CMK (cell line): ENCODE measurements around the gene TBC1D22A.

Experiments used
- DNase-seq: peaks from one replicate; pipeline ENCODE4 v3.0.0-alpha.2; 2010; ENCODE audit warnings: low read depth

The TBC1D22A gene

DNA sequence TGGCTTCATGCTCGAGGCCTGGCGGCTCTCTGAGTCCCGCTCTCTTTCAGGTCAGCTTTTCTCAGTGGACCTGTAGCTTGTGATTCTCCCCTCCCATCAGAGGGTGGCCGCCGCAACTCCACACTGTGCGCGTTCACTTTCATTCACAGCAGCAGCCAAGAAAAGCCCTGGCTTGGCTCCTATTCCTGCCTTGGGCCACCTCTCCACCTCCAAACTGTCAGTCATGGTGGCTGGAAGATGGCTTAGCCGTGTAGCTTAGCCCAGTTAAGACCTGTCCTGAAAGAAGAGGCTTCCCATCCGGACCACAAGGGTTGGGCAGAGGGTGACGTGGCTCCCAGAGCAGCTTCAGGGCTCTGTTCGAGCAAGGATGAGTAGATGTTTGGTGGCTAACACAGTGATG, 125.5 kb downstream of the TBC1D22A start:
- no peak for DNase-seq

DNA sequence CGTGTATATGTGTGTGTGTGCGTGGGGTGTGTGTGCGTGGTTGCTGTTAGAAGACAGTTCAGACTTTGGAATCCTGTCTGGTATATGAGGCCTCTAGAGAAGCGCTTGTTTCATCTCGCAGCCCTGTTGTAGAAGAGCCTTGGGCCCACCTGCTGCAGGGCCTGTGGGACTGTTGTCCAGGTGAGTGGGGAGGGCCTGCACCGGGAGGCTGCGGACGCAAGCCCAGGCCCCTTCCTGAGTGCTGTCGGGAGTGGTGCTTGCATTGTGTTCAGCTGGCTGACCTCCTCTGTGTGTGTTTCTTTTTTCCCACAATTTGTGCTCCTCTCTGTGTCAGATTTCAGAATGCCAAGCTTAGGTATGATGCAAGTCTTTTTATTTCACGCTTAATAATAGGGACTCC, 128.4 kb downstream of the TBC1D22A start:
- no peak for DNase-seq

DNA sequence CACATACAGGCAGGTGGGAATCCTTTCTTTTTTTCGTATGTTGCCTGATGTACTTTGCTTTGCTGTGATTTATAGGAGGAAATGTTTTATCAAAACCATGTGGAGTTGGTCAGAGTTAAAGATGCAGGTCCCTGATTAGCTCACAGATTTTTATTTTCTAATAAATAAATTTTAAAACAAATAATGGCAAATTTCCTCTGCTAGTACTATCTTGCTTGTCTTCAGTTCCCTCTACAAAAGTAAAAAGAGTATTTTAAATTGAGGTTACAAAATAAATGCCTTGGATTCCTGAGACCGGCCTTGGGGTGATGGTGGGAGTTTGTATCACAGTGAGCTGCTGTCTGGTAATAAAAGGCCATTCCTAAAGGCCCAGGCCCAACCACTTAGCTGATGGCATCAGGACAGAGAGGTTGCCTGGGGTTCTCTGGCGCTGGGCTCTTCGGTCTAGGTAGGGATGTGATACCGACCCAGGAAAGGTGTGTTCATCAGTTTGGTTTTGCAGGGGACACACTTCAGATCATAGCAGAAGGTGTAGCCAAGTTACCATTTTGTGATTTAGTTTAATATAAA, 129.0 kb downstream of the TBC1D22A start:
- DNase-seq, result no peak

DNA sequence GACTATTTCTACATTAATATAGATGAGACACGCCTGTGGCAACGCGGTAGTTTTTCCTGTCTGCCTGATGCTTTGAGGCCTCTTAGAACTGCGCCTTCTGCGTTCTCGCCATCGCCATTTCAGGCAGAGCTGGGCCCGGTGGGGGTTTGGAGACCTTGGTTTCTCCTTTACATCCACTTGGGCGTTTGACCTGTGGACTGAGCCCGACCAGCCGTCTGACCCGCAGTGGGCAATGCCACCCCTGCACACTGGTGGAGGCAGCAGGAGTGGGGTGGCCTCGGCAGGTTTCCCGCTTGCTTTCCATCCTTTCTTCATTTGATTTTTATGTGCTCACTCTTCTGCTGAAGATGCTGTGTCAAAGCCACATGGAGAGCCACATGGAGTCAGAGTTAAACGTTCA, 130.4 kb downstream of the TBC1D22A start:
- no peak for DNase-seq

DNA sequence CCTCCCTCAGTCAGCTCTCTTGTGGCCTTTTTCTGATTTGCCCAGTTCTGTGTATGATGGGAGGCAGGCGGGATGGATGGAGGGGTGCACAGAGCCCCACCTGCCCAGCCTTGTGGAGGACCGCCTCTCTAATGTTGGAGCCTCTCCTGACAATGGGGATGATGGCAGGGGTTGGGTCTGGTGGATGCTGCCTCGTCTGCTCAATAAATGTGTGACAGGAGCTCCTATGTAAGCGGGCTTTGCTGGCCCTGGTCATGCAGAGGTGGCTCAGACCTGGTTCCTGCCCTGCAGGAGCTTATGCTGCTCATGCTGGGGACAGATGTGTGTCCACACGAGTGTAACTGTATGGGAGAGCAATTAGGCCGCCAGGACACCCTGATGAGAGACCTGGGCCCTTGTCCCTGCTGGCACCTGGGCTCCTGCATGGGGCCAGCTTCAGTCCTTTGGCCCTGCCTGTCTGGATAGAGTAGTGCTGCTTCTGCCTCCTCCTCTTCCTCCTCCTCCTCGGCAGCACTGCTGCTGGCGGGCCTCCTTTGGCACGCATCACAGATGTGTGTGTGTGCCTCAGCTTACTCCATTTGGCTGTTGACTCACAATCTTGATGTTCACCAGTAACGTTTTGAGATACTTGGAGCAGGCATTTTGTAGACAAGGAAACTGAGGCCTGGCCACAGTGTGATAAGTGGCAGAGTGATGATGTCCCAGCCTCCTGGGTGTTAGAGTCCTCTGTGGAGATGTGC, 131.0 kb downstream of the TBC1D22A start:
- DNase-seq, result no peak

DNA sequence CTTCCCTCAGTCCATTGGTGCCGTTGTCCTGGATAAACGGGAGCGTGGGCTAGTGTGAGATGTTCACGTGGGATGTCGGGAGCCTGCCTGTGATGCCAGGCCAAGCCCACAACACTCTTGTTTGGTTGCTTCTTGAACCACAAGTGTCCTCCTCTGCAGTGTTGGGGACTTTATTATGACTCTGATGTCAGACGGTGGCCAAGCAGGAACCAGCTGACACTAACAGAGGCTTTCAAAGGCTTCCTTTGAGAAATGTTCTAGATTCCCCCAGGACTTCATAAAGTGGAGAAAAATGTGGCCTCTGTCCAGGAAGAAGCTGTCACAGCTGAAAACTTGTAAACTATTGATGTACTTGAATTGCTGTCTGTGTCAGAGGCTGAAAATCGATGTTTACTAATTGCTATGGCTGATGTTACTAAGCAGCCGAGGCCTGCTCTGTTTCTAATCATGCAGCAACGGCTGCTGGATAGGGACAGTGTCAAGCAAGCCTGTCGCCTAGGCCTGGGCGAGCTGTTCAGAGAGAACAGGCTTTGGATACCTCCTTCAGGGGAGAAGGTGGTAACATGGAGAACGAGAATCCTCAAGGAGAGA, 131.7 kb downstream of the TBC1D22A start:
- no peak for DNase-seq

DNA sequence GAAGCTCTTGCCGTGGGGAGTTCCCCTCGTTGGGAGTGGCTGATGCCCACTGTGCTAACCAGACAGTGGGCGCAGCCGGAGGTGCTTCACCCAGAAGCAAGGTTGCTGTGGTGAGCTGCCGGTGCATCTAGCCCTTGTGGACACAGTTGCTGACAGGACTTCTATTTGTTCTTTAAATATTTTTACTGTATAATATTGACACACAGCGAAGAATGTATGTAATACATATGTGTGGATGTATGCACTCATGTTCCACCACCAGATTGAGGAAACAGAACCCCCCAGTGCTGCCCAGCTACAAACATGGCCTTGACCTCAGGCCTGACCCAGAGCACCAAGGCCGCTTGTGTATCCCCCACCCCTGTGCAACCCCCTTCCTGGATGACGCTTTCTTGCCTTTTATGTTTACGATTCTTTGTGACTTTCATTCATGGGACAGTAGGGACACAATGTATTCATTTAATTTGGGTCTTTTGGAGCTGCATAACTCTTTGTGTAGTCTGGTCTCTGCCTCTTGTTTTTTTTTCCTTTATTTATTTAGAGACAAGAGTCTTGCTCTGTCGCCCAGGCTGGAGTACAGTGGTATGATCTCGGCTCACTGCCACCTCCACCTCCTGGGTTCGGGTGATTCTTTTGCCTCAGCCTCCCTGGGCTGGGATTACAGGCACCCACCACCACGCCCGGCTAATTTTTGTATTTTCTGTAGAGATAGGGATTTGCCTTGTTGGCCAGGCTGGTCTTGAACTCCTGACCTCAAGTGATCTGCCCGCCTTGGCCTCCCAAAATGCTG, 132.6 kb downstream of the TBC1D22A start:
- DNase-seq, result no peak

DNA sequence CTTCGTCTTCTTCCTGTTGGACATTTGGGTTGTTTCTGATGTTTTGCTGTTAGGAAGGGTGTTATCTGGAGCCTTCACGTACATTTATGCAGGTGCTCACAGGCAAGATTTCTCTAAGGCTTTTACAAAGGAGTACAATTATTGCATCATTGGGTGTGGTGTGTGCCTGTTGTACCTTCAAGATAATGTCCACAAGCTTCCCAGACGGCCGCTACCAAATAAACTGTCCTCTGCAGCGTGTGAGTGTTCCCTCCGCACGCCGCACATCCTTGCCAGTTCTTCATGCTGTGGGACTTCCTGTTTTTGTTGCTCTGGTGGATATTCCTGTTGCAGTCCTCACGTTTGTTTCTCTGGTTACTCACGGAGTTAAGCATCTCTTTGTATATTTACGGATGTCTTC, 133.3 kb downstream of the TBC1D22A start:
- DNase-seq, result no peak

DNA sequence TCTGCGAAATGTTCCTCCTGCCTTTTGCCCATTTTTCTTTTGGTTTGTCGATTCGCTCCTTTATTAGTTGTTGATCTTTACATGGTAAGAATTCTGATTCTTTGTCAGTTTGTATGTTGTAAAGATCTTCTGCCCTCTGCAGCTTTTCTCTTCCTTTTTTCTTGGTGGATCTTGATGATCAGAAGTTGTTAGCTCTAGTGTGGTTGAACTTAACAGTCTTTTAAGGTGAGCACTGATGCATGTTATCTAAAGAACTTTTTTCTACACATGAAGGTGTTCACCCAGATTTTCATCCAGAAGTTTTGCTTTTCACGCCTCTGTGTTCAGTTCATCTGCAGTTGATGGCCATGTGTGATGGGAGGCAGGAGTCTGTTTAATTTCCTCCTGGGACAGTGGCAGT, 133.7 kb downstream of the TBC1D22A start:
- no peak for DNase-seq

DNA sequence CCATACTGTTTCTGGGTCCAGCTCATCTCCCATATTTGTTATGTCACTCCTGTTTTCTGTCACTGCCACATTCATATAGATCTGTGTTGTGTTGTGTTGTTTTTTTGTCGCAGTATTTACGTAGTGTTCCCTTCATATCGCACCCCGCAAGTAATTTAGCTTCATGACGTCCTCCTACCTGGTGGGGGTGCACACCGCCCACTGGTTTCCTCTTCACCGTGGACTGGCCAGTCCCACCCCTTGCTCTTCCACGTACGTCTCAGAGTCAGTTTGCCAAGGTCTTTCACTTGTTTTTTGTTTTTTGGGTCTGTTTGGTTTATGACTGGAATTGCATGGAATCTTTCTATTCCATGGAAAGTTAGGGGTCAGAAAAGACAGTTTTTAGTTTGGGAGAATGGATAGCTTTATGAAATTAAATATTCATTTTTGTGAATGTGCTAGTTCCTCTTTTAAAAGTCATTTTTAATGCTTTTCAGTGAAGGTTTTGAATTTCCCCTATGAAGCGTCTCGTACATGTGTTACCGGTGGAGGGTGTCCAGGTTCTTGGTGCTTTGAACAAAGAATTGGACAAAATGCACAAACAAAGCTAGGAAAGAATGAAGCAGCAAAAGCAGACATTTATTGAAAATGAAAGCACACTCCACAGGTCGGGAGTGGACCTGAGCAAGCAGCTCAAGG, 134.3 kb downstream of the TBC1D22A start:
- DNase-seq, result no peak

DNA sequence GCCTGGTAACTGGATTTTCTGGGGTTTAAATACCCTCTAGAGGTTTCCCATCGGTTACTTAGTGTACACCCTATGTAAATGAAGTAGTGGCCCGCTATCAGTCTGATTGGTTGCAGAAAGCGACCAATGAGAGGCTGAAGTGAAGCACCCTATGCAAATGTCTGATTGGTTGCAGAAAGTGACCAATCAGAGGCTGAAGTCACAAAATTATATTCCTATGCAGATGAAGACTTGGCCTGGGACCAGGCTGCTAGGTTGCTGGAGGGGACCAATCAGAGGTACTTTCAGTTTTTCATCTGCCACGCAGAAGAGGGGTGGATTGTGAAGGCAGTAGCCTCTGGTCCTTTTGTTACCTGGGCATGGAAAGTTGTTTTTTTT, 134.8 kb downstream of the TBC1D22A start:
- DNase-seq, result no peak

DNA sequence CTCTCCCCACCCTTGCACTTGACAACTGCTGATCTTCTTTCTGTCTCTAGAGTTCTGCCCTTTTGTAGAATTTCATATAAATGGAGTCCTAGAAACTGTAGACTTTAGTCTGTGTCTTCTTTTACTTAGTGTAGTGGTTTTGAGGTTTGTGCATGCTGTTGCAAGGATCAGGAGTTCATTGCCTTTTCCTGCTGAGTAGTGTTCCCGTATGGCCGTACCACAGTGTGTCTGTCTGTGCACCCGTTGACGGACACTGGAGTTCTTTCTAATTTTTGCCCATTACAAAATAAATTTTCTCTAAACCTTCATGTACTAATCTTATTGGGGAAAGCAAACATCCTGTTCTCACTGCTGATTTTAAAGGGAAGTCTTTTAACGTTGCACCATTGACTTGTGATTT, 138.1 kb downstream of the TBC1D22A start:
- DNase-seq, result no peak

DNA sequence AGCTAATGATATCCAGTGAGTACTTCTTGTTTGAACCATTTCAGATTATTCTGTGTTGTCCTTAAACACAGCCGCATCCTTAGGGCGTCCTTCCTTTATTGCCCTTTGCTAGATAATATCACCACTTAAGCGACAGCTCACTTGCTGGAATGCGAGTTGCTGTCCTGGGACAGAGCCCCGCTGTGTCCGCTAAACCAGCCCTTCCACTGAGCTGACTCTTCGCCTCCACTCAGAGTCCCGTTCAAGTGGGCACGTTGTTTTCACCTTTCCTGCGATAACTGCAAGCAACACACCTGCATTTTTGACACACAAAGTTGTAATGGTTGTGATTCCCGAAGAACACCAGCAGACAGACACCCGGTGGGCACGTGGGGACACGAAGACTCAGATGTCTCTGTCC, 140.0 kb downstream of the TBC1D22A start:
- DNase-seq, result no peak

DNA sequence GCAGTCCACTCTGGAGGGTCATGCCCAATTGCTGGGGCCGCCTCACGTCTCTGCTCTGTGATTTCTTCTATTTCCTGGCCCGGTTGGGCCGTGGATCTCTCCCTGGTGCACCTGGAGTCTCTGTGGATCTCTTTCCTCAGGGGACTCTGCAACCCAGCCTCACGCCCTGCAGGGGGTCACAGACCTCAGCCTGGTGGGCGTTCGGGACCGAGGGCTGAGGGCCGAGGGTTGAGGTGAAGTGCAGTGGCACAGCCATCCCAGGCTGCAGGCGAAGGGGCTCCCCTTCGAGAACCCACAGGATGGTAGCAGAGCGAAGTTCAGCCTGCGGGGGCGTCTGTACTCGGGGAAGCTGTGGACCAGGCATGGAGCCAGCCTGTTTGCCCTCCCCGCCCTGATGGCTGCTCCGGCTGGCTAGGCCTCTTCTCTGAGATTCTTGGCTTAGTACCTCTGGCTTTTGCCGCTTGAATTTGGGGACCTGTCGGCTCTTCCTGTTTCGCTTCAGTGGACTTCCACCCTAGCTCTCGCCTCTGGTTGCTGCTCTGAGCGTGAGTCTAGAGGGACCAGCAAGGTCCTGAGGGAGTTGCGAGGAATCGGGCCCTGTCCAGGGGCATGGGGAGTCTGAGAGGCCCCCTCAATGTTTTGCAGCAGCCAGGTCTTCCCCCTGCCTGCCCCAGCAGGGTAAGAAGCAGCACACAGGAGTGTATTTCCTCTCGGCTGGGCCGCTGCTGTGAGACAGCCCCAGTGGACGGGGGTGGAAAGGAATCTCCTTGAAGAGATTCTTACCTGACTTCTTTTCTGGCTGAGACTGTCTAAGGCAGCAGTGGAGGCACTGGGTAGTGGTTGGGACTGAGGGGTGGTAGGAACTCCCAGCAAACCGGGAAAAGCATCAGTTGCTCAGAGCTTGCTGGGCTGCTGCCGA, 140.8 kb downstream of the TBC1D22A start:
- no peak for DNase-seq

DNA sequence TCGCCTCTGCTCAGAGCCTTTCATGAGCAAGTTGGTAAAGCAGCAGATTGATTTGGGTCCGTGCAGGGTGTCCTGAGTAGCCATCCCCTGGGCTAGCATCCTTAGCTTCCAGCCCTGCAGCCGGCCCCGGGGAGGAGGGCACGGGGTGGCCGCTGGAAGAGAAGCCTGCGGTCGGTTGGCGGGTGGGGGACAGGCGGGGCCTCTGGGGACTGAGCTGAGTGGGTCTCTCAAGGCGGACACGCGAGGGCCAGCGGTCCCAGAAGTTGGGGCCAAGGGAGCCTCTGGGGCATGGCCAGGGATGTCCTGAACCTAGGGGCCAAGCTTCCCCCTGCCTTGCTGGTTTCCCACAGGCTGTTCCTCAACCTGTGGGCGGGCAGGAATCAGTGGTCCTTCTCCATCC, 143.0 kb downstream of the TBC1D22A start:
- DNase-seq, result no peak

DNA sequence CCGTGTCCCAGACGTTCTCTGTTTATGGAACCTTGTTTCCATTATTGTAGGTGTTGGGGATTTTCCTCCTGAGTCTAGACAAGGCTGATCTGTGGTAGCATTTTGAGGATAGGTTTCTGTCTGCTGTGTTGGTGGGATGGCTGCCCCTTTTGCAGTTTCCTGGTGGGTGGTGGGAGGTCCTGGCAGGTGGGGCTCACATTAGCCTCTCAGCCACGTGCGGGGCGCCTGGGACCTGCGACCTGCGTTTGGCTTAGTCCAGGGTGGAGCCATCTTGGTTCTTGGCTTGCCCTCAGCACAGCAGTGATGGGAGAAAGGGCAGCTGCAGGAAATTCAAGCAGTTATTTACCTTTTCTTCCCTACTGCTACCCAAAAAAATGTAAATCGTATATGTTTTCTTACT, 143.4 kb downstream of the TBC1D22A start:
- no peak for DNase-seq

DNA sequence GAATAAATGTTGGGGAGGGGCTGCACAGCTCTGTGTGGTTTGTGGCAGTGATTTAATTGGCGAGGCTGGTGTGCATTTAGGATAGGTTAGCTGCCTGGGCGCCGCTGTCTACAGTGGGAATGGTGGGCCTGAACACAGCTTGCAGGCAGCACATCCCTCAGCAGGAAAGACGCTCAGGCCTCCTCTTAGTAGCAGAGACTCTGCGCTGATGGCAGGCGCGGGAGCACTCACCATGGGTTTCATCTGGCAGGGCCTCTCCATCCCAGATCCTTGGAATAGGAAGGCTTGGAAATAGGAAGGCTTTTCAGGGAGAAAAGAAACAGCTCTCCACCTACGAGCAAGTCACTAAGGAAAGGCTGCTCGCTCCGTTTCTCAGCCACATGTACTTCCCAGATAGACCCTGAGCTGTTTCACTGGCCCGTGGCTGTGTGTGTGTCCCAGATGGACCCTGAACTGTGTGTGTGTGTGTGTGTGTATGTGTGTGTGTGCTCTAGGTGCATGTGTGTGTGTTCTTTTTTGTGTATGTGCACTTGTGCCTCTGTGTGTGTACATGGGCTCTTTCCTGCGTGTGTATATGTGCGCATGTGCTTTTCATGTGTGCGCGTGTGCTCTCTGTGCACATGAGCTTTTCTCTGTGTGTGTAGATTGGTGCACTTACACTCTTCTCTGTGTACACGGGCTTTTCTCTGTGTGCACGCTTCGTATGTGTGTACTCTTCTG, 144.0 kb downstream of the TBC1D22A start:
- DNase-seq, result no peak

DNA sequence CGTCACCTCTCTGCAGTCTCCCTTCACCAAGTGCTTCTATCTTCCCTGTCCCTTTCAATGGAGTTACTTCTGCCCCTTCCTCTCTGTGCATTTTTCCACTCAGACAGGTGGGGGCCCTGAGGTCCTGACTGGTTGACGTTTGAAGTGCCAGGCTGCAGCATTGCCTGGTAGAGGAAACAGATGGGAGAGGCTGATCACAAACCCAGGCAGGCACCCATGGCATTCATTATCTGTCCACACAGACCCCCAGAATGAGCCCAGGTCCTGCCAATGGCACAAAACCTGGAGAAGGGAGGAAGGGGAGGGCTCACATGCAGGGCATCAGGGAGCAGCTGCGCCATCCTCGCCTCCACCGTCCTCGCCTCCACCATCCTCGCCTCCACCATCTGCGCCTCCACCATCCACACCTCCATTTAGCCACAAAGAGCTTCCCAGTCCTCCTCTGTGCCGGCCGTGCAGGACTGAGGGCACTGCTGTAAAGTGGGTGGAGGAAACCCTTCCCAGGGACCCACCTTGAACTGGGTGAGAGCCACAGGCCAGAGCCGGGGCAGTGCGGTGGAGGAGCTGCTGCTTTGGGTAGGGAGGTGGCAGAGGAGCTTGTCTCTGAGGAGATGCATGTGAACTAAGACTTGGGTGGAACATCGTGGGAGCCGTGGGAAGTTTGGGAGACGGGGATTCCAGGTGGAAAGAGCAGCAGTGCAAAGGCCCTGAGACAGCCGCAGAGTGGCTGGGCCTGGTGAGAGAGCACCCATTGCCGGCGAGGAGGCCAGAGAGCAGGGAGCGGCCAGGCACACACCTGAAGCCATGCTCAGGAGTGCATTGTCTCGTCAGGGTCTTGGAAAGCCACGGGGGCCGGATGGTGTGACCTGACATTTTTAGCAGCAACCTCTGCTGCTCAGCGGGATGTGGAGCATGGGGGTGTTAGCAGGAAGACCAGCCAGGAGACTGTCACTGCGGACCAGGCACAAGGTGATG, 145.1 kb downstream of the TBC1D22A start:
- DNase-seq, result no peak

DNA sequence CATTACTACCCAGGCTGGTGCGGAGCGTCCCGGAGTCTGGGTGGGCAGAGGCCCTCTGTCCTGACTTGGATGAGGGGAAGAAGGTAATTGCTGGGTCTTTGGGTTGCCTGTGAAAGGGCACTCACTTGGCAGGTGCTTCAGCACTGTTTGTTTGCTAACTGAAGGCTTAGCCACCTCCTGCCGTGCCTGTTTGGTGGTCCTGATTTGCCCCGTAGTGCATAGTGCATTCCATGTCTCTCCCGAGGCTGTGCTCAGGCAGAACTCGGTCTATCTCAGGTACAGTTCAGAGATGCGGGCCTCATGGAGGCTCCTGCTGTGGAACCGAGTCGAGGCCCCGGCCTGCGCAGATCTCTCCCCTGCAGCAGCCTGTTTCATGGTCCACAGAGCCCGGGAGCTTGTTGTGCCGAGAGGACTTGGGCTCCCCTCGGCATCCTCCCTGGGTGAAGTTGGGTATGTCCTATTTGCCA, 146.2 kb downstream of the TBC1D22A start:
- no peak for DNase-seq
